K562 treated with DMSO at 1 percent for 4 hours (cell line): ENCODE results near the gene UPK3B. TPM values are rescaled to one million over a fixed set of nuclear protein-coding genes. Genes with fewer than 3 reads are reported as not detected.

Source experiments
- total RNA-seq: library from RNA; unstranded; fragments of 300-600 nt; gene quantifications from 2 replicates; pipeline ENCODE4 v1.2.3, GENCODE V29; 2022; ENCODE audit not compliant: insufficient read depth

The UPK3B gene
- not detected in 2 replicates for total RNA-seq

DNA sequence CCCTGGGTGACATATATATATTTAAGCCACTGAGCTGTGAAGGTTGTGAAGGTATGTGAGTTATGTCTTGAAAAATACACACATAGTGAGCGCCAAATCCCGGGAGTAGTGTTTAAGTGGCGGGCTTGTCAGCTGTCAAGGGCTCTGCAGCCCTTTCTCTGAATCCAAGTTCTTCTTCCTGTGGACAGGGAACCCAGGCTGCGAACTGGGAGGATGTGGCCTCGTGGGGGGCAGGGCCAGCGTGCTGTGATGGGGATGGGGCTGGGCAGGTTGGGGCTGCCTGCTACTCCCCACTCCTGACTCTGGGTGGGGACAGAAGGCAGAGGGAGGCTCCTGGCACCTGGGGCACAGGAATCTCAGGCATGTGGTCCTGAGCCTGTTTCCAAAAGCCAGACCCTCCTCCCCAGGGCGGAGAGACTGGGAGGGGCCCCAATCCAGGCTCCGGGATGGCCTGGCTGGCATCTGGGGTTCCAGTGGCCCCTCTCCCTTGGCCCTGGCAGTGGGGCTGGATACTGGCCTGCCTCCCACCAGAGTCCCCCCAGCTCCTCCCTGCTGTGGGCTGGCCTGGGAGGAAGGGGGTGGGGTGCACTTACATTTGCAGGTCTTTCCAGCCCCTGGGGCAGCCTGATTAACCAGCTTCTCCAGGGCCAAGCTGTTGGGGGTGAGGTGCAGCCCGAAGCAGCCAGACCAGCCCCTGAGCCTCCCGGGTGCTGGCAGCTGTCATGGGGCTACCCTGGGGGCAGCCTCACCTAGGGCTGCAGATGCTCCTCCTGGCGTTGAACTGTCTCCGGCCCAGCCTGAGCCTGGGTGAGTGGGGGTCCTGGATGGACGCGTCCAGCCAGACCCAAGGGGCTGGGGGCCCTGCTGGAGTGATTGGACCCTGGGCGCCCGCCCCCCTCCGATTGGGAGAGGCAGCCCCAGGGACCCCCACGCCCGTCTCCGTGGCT, at the start of gene UPK3B:
Gene UPK3B (plus strand): TSS at position 622 of the 947 bp plus-strand sequence. CDS start 101 bp downstream, at position 723.

DNA sequence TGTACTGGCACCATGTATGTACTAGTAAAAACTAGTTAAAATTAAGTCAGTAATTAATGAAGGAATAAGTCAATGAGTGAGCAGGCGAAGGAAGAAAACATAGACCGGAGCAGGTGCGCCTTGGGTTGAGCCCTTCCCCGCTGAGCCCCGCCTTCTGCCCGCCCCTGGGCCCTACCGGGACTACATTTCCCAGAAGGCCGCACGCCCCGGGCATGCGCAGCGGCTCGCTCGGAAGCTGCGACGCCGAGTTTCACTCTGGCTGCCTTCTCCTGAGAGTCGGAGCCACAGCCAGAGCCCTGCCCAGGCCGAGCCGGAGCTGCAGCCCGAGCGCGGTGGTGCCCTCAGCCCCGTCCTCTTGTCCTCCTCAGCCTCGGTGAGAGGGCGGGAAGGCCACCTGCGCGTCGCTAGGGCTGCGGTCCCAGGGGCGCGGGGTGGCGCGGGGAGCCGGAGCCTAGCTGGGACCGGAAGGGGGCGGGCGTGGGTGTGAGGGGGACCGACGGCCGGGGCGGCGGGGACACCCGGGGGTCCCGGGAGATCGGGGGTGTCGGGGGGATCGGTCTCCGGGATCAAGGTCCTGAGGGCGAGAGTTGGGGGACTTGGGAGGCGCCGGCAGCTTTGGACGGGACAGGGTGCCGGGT, 48.8 kb upstream of the UPK3B start, which contains the start of gene DTX2:
Gene DTX2 (plus strand): TSS at position 246 of the 638 bp plus-strand sequence. CDS start 18,801 bp downstream, outside the sequence.

DNA sequence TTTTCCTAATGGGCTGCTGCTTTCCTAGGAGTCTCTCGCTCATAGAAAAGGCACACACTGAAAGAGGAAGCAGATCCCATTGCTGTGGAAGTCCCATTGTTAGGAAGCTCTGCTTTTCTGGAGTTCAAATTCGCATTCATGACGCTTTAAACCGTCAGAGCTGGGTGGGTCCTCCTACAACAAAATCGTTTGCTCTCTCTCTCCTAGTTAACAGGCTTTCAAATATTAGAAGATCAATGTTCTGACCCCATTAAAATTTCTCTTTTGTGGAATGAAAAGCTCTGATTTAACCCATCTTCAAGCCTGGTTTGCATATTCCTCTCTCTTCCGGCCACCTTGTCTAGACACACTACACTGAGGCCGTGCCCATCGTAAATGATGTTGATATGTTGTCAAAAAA, 32.8 kb downstream of the UPK3B start, which contains the start of gene SPDYE16:
Gene SPDYE16 (minus strand): TSS at position 101 of the 400 bp plus-strand sequence. CDS start 1,838 bp downstream, outside the sequence.

Other genes with a start within 250 kb of the UPK3B start
- 697 and 917 TPM in 2 replicates for gene HSPB1, start 207.9 kb upstream of the UPK3B start, total RNA-seq
- 107 and 120 TPM in 2 replicates for gene YWHAG, start 151.6 kb upstream of the UPK3B start, total RNA-seq
- gene SSC4D, start 100.9 kb upstream of the UPK3B start, total RNA-seq = 12.0 and 14.2 TPM in 2 replicates
- gene ZP3, start 85.6 kb upstream of the UPK3B start, total RNA-seq = 9.3 and 16.4 TPM in 2 replicates
- gene DTX2, start 48.8 kb upstream of the UPK3B start, total RNA-seq = 41.0 and 57.3 TPM in 2 replicates
- not detected in 2 replicates for gene SPDYE16, start 32.7 kb downstream of the UPK3B start, total RNA-seq
- 16.6 and 17.6 TPM in 2 replicates for gene POMZP3, start 116.7 kb downstream of the UPK3B start, total RNA-seq